Calu3 (cell line): ENCODE measurements around the gene HIVEP1. TPM values are rescaled to one million over a fixed set of nuclear protein-coding genes. Genes with fewer than 3 reads are reported as not detected.

Source experiments
- BruUV-seq: library from RNA; stranded (reverse); fragments of 400-500 nt; replicated peaks from 2 replicates; lab custom pipeline; 2021; lab: Mats Ljungman, UMichigan
- CTCF ChIA-PET: fragments of 300-600 bp; sonication (Branson Sonifier 250); formaldehyde crosslinking; loops from one replicate; lab custom pipeline; 2022; ENCODE audit warnings: antibody characterized with exemption; lab: Charles Lee
- DNase-seq: peaks from one replicate; pipeline ENCODE4 v3.0.0; 2022
- H3K27ac Mint-ChIP-seq: one replicate; pipeline ENCODE4 v1.8.0; 2022; ENCODE audit warnings: mixed read lengths; ENCODE audit not compliant: unreplicated experiment
- H3K27me3 Mint-ChIP-seq: one replicate; pipeline ENCODE4 v1.8.0; 2022; ENCODE audit warnings: mixed read lengths; ENCODE audit not compliant: unreplicated experiment
- H3K36me3 Mint-ChIP-seq: one replicate; pipeline ENCODE4 v1.8.0; 2022; ENCODE audit warnings: mild to moderate bottlenecking, moderate library complexity, mixed read lengths; ENCODE audit not compliant: insufficient read depth, unreplicated experiment
- H3K4me1 Mint-ChIP-seq: one replicate; pipeline ENCODE4 v1.8.0; 2022; ENCODE audit warnings: mild to moderate bottlenecking, low read depth, mixed read lengths; ENCODE audit not compliant: unreplicated experiment
- H3K4me3 Mint-ChIP-seq: one replicate; pipeline ENCODE4 v1.8.0; 2022; ENCODE audit warnings: mild to moderate bottlenecking, low read depth, moderate library complexity, mixed read lengths; ENCODE audit not compliant: unreplicated experiment
- H3K9me3 Mint-ChIP-seq: one replicate; pipeline ENCODE4 v1.8.0; 2022; ENCODE audit warnings: low read depth, mixed read lengths; ENCODE audit not compliant: unreplicated experiment
- intact Hi-C: fragments of 100-400 bp; cut with micrococcal nuclease; formaldehyde crosslinking; loops from one replicate; pipeline ENCODE4 v1.10.0; 2022; ENCODE audit not compliant: unreplicated experiment
- total RNA-seq: library from RNA; stranded (reverse); gene quantifications from 2 replicates; pipeline ENCODE4 v1.2.3, GENCODE V29; 2022
- TF ChIP-seq, protein P1 (sequence below): fragments of 200-600 bp; IDR thresholded peaks from one replicate; pipeline ENCODE4 v1.8.0; 2022; ENCODE audit warnings: antibody characterized with exemption; ENCODE audit not compliant: unreplicated experiment

The HIVEP1 gene
- total RNA-seq, 1 experiment from 2014 or later = 16.1 TPM

- TF ChIP-seq, protein P1, sequence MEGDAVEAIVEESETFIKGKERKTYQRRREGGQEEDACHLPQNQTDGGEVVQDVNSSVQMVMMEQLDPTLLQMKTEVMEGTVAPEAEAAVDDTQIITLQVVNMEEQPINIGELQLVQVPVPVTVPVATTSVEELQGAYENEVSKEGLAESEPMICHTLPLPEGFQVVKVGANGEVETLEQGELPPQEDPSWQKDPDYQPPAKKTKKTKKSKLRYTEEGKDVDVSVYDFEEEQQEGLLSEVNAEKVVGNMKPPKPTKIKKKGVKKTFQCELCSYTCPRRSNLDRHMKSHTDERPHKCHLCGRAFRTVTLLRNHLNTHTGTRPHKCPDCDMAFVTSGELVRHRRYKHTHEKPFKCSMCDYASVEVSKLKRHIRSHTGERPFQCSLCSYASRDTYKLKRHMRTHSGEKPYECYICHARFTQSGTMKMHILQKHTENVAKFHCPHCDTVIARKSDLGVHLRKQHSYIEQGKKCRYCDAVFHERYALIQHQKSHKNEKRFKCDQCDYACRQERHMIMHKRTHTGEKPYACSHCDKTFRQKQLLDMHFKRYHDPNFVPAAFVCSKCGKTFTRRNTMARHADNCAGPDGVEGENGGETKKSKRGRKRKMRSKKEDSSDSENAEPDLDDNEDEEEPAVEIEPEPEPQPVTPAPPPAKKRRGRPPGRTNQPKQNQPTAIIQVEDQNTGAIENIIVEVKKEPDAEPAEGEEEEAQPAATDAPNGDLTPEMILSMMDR = no peak
- Mint-ChIP-seq H3K4me3 (no peak overlapping the region), H3K4me1 (no peaks in the 10 kb centered on the region), H3K36me3 (no peaks in the 10 kb centered on the region), H3K27me3 (no peaks in the 10 kb centered on the region), H3K27ac (no peak overlapping the region), H3K9me3 (no peaks in the 10 kb centered on the region)
- no peak for DNase-seq
- no TSS peak for BruUV-seq
- CTCF ChIA-PET = no interaction called here
- intact Hi-C loops = no loop called here
These were observed 186.7 kb downstream of the HIVEP1 start for GRCh38 chr6:12198851-12199250.

GRCh38 chr6:12200015-12200564 is 188.0 kb downstream of the HIVEP1 start:
- TF ChIP-seq, protein P1 = no peak
- H3K36me3 Mint-ChIP-seq = no peaks in the 10 kb centered on the region
- H3K4me1 Mint-ChIP-seq = no peaks in the 10 kb centered on the region
- no TSS peak for BruUV-seq
- intact Hi-C loops = no loop called here
- no peaks in the 10 kb centered on the region for H3K9me3 Mint-ChIP-seq
- CTCF ChIA-PET = interaction anchor here (0.6 kb wide), 1 partner anchor 552 kb away, joined by 3 read pairs; no protein-coding TSS in a partner anchor
- no peak for DNase-seq
- H3K27ac Mint-ChIP-seq = no peak overlapping the region
- H3K27me3 Mint-ChIP-seq = no peaks in the 10 kb centered on the region
- H3K4me3 Mint-ChIP-seq = no peak overlapping the region

DNA sequence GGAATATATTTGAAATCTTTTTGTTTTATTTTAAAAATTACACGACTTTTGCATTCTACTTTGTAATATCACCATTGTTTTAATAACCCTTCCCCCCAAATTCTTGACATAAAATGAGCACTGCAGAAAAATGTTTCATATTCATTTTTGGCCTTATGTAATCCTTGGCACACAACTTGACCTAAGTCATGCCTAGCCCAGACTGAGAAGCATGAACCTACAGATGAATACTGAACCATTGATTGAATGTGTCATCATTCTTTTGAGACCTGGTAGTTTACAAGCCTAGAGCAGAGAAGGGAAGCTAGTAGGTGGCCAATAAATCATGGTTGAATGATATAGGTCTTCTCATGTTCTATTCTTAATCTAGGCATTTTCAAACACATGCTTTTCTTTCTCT is 188.6 kb downstream of the HIVEP1 start:
- intact Hi-C loops = no loop called here
- no peak for DNase-seq
- H3K36me3 Mint-ChIP-seq = no peaks in the 10 kb centered on the region
- no peaks in the 10 kb centered on the region for H3K4me1 Mint-ChIP-seq
- no peak overlapping the region for H3K4me3 Mint-ChIP-seq
- TF ChIP-seq, protein P1 = no peak
- BruUV-seq = no TSS peak
- H3K27ac Mint-ChIP-seq = no peak overlapping the region
- CTCF ChIA-PET = no interaction called here
- H3K9me3 Mint-ChIP-seq = no peaks in the 10 kb centered on the region
- H3K27me3 Mint-ChIP-seq = no peaks in the 10 kb centered on the region

DNA sequence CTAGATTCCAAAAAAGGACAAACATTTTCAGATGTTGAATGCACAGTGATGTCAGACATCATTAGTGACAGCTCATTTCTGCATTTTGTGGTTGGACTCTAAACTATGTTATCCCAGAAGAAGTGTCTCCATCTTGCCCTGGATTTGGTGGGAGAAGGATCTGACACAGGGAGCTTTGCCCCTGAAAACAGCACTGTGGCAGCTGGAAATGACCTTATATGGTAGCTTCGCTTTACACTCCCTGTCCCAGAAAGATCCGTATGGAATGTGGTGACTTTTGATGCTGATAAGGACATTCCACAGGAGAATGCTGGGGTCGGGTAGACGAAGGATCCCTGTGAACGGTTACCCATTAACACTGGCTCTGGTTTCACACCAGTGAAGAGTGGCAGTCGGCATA is 190.9 kb downstream of the HIVEP1 start:
- Mint-ChIP-seq H3K36me3 (no peaks in the 10 kb centered on the region), H3K4me3 (no peak overlapping the region), H3K27me3 (no peaks in the 10 kb centered on the region), H3K4me1 (no peaks in the 10 kb centered on the region), H3K9me3 (no peaks in the 10 kb centered on the region), H3K27ac (no peak overlapping the region)
- BruUV-seq = no TSS peak
- CTCF ChIA-PET = no interaction called here
- intact Hi-C loops = no loop called here
- TF ChIP-seq, protein P1 = no peak
- peak; percentile 24 for DNase-seq
